ENCODE data around the gene OTUD3. TPM values are rescaled to one million over a fixed set of nuclear protein-coding genes. Genes with fewer than 3 reads are reported as not detected.

Gene OTUD3
- total and polyA plus RNA-seq, 9 of the 15 experiments (the other 6 are each of a cell fraction or from before 2014, with no cell fraction given), result 2.0 to 16.6 (median 11.0) TPM

DNA sequence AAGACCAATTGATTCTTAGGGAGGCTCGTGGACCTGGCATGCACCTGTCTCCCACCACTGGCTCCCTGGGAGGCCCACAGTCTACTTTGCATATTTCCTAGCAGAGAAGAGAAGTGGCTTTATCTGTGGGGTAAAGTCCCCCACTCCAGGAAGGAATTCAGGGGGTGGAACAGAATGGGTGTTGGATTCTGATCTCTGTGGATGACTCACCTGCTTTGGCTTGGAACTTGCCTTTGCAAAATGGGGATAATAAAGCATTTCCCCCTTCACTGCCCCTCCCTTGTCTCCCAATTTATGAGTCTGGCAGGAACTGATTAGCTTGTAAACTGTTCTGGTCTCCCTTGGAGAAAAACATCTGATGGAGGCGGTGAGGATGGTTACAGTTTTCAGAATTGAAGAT, 21.2 kb upstream of the OTUD3 start (continued):
- no peak for TF ChIP-seq PHB2 (IDR thresholded peaks at IDR 0.05; ENCODE audit: low read depth)
- no peak for TF ChIP-seq ZNF253 (CRISPR knock-in tag; conservative IDR thresholded peaks at IDR 0.05)
- TF ChIP-seq ZBTB8A (IDR thresholded peaks at IDR 0.05; ENCODE audit: partially characterized antibody), result no peak
- TF ChIP-seq ZNF124 (CRISPR knock-in tag; IDR thresholded peaks at IDR 0.05), result no peak
- TF ChIP-seq BRCA1 (IDR thresholded peaks at IDR 0.05), result no peak
- TF ChIP-seq BRCA1 (CRISPR knock-in tag; IDR thresholded peaks at IDR 0.05), result no peak
- TF ChIP-seq NFIC (IDR thresholded peaks at IDR 0.05), result peak; percentile 56; the same call in 1 of the 2 replicates
- TF ChIP-seq ZNF121 (CRISPR knock-in tag; conservative IDR thresholded peaks at IDR 0.05), result no peak
- TF ChIP-seq, protein P1, sequence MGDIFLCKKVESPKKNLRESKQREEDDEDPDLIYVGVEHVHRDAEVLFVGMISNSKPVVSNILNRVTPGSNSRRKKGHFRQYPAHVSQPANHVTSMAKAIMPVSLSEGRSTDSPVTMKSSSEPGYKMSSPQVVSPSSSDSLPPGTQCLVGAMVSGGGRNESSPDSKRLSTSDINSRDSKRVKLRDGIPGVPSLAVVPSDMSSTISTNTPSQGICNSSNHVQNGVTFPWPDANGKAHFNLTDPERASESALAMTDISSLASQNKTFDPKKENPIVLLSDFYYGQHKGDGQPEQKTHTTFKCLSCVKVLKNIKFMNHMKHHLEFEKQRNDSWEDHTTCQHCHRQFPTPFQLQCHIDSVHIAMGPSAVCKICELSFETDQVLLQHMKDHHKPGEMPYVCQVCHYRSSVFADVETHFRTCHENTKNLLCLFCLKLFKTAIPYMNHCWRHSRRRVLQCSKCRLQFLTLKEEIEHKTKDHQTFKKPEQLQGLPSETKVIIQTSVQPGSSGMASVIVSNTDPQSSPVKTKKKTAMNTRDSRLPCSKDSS (IDR thresholded peaks at IDR 0.05; ENCODE audit: low read depth, partially characterized antibody), result no peak
- no peak for TF ChIP-seq CBX2 (IDR thresholded peaks at IDR 0.05; ENCODE audit: insufficient read depth, low read length, poor library complexity, severe bottlenecking)
- no peak for TF ChIP-seq ZNF165 (CRISPR knock-in tag; IDR thresholded peaks at IDR 0.05; ENCODE audit: borderline replicate concordance)
- TF ChIP-seq, protein P2, sequence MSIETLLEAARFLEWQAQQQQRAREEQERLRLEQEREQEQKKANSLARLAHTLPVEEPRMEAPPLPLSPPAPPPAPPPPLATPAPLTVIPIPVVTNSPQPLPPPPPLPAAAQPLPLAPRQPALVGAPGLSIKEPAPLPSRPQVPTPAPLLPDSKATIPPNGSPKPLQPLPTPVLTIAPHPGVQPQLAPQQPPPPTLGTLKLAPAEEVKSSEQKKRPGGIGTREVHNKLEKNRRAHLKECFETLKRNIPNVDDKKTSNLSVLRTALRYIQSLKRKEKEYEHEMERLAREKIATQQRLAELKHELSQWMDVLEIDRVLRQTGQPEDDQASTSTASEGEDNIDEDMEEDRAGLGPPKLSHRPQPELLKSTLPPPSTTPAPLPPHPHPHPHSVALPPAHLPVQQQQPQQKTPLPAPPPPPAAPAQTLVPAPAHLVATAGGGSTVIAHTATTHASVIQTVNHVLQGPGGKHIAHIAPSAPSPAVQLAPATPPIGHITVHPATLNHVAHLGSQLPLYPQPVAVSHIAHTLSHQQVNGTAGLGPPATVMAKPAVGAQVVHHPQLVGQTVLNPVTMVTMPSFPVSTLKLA (conservative IDR thresholded peaks at IDR 0.05), result no peak
- TF ChIP-seq, protein P3, sequence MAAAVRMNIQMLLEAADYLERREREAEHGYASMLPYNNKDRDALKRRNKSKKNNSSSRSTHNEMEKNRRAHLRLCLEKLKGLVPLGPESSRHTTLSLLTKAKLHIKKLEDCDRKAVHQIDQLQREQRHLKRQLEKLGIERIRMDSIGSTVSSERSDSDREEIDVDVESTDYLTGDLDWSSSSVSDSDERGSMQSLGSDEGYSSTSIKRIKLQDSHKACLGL (CRISPR knock-in tag; IDR thresholded peaks at IDR 0.05; ENCODE audit: borderline replicate concordance, poor library complexity, severe bottlenecking), result no peak
- no peak for TF ChIP-seq NFATC3 (IDR thresholded peaks at IDR 0.05)
- TF ChIP-seq, protein P4, sequence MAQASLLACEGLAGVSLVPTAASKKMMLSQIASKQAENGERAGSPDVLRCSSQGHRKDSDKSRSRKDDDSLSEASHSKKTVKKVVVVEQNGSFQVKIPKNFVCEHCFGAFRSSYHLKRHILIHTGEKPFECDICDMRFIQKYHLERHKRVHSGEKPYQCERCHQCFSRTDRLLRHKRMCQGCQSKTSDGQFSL (CRISPR knock-in tag; IDR thresholded peaks at IDR 0.05), result no peak
- TF ChIP-seq, protein P4 (tag; IDR thresholded peaks at IDR 0.05), result no peak
- TF ChIP-seq, protein P5, sequence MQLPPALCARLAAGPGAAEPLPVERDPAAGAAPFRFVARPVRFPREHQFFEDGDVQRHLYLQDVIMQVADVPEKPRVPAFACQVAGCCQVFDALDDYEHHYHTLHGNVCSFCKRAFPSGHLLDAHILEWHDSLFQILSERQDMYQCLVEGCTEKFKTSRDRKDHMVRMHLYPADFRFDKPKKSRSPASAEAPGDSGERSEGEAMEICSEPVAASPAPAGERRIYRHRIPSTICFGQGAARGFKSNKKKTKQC (CRISPR knock-in tag; IDR thresholded peaks at IDR 0.05), result no peak
- no peak for TF ChIP-seq FOXJ3 (CRISPR knock-in tag; IDR thresholded peaks at IDR 0.05)
- TF ChIP-seq ZNF668 (CRISPR knock-in tag; IDR thresholded peaks at IDR 0.05), result no peak
- TF ChIP-seq ZNF589 (CRISPR knock-in tag; IDR thresholded peaks at IDR 0.05; ENCODE audit: low read depth), result peak; percentile 63; the same call in 1 of the 2 replicates
- TF ChIP-seq, protein P6, sequence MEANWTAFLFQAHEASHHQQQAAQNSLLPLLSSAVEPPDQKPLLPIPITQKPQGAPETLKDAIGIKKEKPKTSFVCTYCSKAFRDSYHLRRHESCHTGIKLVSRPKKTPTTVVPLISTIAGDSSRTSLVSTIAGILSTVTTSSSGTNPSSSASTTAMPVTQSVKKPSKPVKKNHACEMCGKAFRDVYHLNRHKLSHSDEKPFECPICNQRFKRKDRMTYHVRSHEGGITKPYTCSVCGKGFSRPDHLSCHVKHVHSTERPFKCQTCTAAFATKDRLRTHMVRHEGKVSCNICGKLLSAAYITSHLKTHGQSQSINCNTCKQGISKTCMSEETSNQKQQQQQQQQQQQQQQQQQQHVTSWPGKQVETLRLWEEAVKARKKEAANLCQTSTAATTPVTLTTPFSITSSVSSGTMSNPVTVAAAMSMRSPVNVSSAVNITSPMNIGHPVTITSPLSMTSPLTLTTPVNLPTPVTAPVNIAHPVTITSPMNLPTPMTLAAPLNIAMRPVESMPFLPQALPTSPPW (CRISPR knock-in tag; IDR thresholded peaks at IDR 0.05), result peak; percentile 89
- TF ChIP-seq MCM2 (IDR thresholded peaks at IDR 0.05; ENCODE audit: low read depth), result no peak
- TF ChIP-seq PML (IDR thresholded peaks at IDR 0.05; ENCODE audit: low read length), result peak; percentile 65; the same call in 1 of the 2 replicates
